Right lobe of liver (tissue), 6 donors: ENCODE measurements around the gene MAST2. TPM values are rescaled to one million over a fixed set of nuclear protein-coding genes. Genes with fewer than 3 reads are reported as not detected.
A peak's percentile ranks its signal among the peaks of the same experiment; 100 is the strongest.
"Not testable (repeated sequence)": the region's sequence is repeated elsewhere in the genome, so short reads cannot be mapped to it uniquely, and the experiment has no call there.

Experiments
- ATAC-seq, 4 donors: fragments of 200-7000 bp; cut with Tn5 transposase; one replicate each; pipeline ENCODE4 v1.9.1; 2020; ENCODE audit warnings: mild to moderate bottlenecking in 4 of 4, moderate library complexity in 4 of 4
- DNase-seq, 3 donors: peaks; one replicate each; pipeline ENCODE4 v3.0.0-alpha.2; 2020
- H3K27ac ChIP-seq, 3 donors: fragments of 200-600 bp; one replicate each; pipeline ENCODE4 v1.8.0; 2022
- H3K27me3 ChIP-seq, 2 donors: fragments of 200-600 bp; one replicate each; pipeline ENCODE4 v1.8.0; 2022
- H3K36me3 ChIP-seq, 4 donors: fragments of 200-600 bp; sonication (generic) in 1 of 4; one replicate each; pipeline versions ENCODE4 v1.5.1 to v1.8.0; 2017 to 2022; ENCODE audit warnings: control low read depth in 1 of 4
- H3K4me1 ChIP-seq, 4 donors: fragments of 200-600 bp; sonication (generic) in 1 of 4; one replicate each; pipeline versions ENCODE4 v1.5.1 to v1.8.0; 2017 to 2022; ENCODE audit warnings: control low read depth in 1 of 4
- H3K4me3 ChIP-seq, 3 donors: fragments of 200-600 bp; one replicate each; pipeline ENCODE4 v1.8.0; 2022
- H3K9me3 ChIP-seq, 4 donors: fragments of 200-600 bp; sonication (generic) in 1 of 4; one replicate each; pipeline versions ENCODE4 v1.5.1 to v1.8.0; 2017 to 2022; ENCODE audit warnings: control low read depth in 1 of 4
- POLR2A ChIP-seq: fragments of 450-650 bp; IDR thresholded peaks from one replicate; pipeline ENCODE4 v1.6.1; 2017; ENCODE audit warnings: antibody characterized with exemption, mild to moderate bottlenecking
- WGBS: methylation state at CpG from one replicate; pipeline ENCODE4 v1.1.6; 2018; ENCODE audit warnings: low coverage, low lambda C conversion rate; ENCODE audit not compliant: insufficient coverage; ENCODE audit errors: missing lambda C conversion rate; 5-methylcytosine and 5-hydroxymethylcytosine counted together
- intact Hi-C, 2 donors: fragments of 100-400 bp; cut with DNase I; formaldehyde crosslinking; loops; one replicate each; pipeline versions ENCODE4 v1.11.2 to v1.14.1; 2022
- total RNA-seq, 6 experiments: library from RNA; depleted of rRNA in 2 of 6; stranded (reverse); fragments of >200 nt in 2 of 6; fragmentation: NEBNext Ultra II Directional in 3 of 6; extraction: Animal tissue kit (Norgen Biotek cat#: 25700) in 3 of 6; gene quantifications; one replicate each; pipeline versions ENCODE4 v1.1.0 to v1.2.4, GENCODE V29; 2016 to 2023
- TF ChIP-seq, protein P1 (sequence below), 4 donors: fragments of 200-600 bp in 3 of 4; fragments of 450-650 bp in 1 of 4; IDR thresholded peaks; one replicate each; pipeline versions ENCODE4 v1.5.1 to v1.8.0; 2016 to 2022; ENCODE audit warnings: antibody characterized with exemption in 4 of 4, mild to moderate bottlenecking in 2 of 4
- donor health status: DM: no; HTN: yes; CAD: no.
- donor health status: DM: no; HTN: no; CAD: no.
- donor health status: DM: no; HTN: no; CAD: no.
- donor health status: DM: no; HTN: yes; CAD: no.
- donor health status: DM: no; HTN: yes; CAD: no.

MAST2 gene
- total RNA-seq, 6 experiments from 2014 or later, result 9.9 to 14.9 (median 12.3) TPM

DNA sequence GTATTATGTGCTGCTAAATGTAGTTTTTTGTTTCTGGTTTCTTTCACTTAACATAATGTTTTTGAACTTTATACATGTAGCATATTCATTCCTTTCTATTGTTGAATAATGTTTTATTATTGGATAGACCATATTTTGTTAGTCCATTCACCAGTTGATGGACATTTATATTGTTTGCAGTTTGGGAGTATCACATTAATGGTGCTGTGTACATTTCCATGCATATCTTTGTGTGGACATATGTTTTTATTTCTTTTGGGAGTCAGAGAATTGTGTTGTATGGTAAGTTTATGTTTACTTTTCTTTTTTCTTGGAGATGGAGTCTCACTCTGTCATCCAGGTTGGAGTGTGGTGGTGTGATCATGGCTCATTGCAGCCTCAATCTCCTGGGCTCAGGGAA is 134.6 kb downstream of the MAST2 start:
- no peak overlapping the region for H3K27ac ChIP-seq
- no peaks in the 10 kb centered on the region for H3K27me3 ChIP-seq
- no peaks in the 10 kb centered on the region for H3K4me1 ChIP-seq
- DNase-seq, result no peak
- H3K4me3 ChIP-seq, result no peak overlapping the region
- TF ChIP-seq, protein P1, sequence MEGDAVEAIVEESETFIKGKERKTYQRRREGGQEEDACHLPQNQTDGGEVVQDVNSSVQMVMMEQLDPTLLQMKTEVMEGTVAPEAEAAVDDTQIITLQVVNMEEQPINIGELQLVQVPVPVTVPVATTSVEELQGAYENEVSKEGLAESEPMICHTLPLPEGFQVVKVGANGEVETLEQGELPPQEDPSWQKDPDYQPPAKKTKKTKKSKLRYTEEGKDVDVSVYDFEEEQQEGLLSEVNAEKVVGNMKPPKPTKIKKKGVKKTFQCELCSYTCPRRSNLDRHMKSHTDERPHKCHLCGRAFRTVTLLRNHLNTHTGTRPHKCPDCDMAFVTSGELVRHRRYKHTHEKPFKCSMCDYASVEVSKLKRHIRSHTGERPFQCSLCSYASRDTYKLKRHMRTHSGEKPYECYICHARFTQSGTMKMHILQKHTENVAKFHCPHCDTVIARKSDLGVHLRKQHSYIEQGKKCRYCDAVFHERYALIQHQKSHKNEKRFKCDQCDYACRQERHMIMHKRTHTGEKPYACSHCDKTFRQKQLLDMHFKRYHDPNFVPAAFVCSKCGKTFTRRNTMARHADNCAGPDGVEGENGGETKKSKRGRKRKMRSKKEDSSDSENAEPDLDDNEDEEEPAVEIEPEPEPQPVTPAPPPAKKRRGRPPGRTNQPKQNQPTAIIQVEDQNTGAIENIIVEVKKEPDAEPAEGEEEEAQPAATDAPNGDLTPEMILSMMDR (IDR thresholded peaks at IDR 0.05), result no peak
- TF ChIP-seq POLR2A, result no peak
- no peak for ATAC-seq
- H3K9me3 ChIP-seq, result no peaks in the 10 kb centered on the region
- H3K36me3 ChIP-seq, result no peaks in the 10 kb centered on the region
- intact Hi-C loops, result no loop called here

- Histone ChIP-seq H3K27me3 (no peaks in the 10 kb centered on the region), H3K36me3 (no peaks in the 10 kb centered on the region), H3K9me3 (no peaks in the 10 kb centered on the region), H3K27ac (no peak overlapping the region), H3K4me1 (no peaks in the 10 kb centered on the region), H3K4me3 (no peak overlapping the region)
- intact Hi-C loops, result no loop called here
- ATAC-seq, result no peak
- 86% methylated on average over 1 of the region's 1 CpG for WGBS
- DNase-seq, result no peak
- TF ChIP-seq POLR2A, result no peak
- TF ChIP-seq, protein P1 (IDR thresholded peaks at IDR 0.05), result no peak
Observed at GRCh38 chr1:45942411-45942810, 139.0 kb downstream of the MAST2 start.

GRCh38 chr1:45943185-45943584 is 139.8 kb downstream of the MAST2 start:
- Histone ChIP-seq H3K27me3 (no peaks in the 10 kb centered on the region), H3K36me3 (no peaks in the 10 kb centered on the region), H3K4me3 (no peak overlapping the region), H3K9me3 (no peaks in the 10 kb centered on the region), H3K27ac (no peak overlapping the region), H3K4me1 (no peaks in the 10 kb centered on the region)
- TF ChIP-seq, protein P1 (IDR thresholded peaks at IDR 0.05), result no peak
- no peak for TF ChIP-seq POLR2A
- intact Hi-C loops, result no loop called here
- 29% methylated on average over 1 of the region's 1 CpG for WGBS
- DNase-seq (no peak), ATAC-seq (no peak)

GRCh38 chr1:45945426-45945825 is 142.0 kb downstream of the MAST2 start:
- intact Hi-C loops, result no loop called here
- WGBS, result 44% methylated on average over 1 of the region's 2 CpGs
- no peaks in the 10 kb centered on the region for H3K36me3 ChIP-seq
- ATAC-seq (peak in 1 of 4 donors; percentile 75), DNase-seq (no peak)
- no peak for TF ChIP-seq POLR2A
- TF ChIP-seq, protein P1 (IDR thresholded peaks at IDR 0.05), result no peak
- no peaks in the 10 kb centered on the region for H3K4me1 ChIP-seq
- H3K27me3 ChIP-seq, result no peaks in the 10 kb centered on the region
- no peak overlapping the region for H3K27ac ChIP-seq
- no peak overlapping the region for H3K4me3 ChIP-seq
- no peaks in the 10 kb centered on the region for H3K9me3 ChIP-seq

DNA sequence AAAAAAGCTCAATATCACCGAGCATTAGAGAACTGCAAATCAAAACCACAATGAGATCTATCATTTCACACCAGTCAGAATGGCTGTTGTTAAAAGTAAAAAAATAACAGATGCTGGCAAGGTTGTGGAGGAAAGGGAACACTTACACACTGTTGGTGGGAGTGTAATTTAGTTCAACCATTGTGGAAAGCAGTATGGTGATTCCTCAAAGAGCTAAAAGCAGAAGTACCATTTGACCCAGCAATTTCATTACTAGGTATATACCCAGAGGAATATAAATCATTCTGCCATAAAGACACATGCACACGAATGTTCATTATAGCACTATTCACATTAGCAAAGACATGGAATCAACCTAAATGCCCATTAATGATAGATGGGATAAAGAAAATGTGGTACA is 146.1 kb downstream of the MAST2 start:
- intact Hi-C loops, H3K27me3 ChIP-seq, DNase-seq, H3K4me3 ChIP-seq, H3K27ac ChIP-seq, ATAC-seq, H3K9me3 ChIP-seq, H3K36me3 ChIP-seq: not testable (repeated sequence)
- peaks cover 0 to 13% (median 2%) of the 10 kb centered on the region in 4 donors for H3K4me1 ChIP-seq
- WGBS, result 68% methylated on average over 2 of the region's 2 CpGs
